Sigmoid colon (tissue), 7 donors: Measurements from ENCODE around the gene CTNNBL1. TPM values are rescaled to one million over a fixed set of nuclear protein-coding genes. Genes with fewer than 3 reads are reported as not detected.

Experiments
- DNase-seq: peaks from one replicate; pipeline ENCODE4 v3.0.0-alpha.2; 2019
- H3K27ac ChIP-seq, 4 donors: fragments of 200-600 bp; sonication (generic); one replicate each; pipeline ENCODE4 v1.5.1; 2016 to 2019; ENCODE audit warnings: mild to moderate bottlenecking in 1 of 4
- H3K27me3 ChIP-seq, 3 donors: fragments of 200-600 bp; sonication (generic); one replicate each; pipeline ENCODE4 v1.5.1; 2019; ENCODE audit warnings: mild to moderate bottlenecking in 1 of 3
- H3K36me3 ChIP-seq, 4 donors: fragments of 200-600 bp; sonication (generic); one replicate each; pipeline ENCODE4 v1.5.1; 2016 to 2019
- H3K4me1 ChIP-seq, 4 donors: fragments of 200-600 bp; sonication (generic); one replicate each; pipeline ENCODE4 v1.5.1; 2017 to 2019
- H3K4me3 ChIP-seq, 4 donors: fragments of 200-600 bp; sonication (generic); one replicate each; pipeline ENCODE4 v1.5.1; 2017 to 2019; ENCODE audit warnings: mild to moderate bottlenecking in 2 of 4, moderate library complexity in 1 of 4
- H3K9me3 ChIP-seq, 4 donors: fragments of 200-600 bp in 3 of 4; sonication (generic) in 3 of 4; one replicate each; pipeline versions ENCODE4 v1.5.1 to v1.6.1; 2013 to 2019
- EP300 ChIP-seq, 4 donors: sonication (generic); formaldehyde crosslinking; IDR thresholded peaks; one replicate each; pipeline ENCODE4 v1.6.1; 2017; ENCODE audit warnings: antibody characterized with exemption in 4 of 4
- POLR2A ChIP-seq, 2 donors: fragments of 450-650 bp; IDR thresholded peaks; one replicate each; pipeline ENCODE4 v1.6.1; 2016; ENCODE audit warnings: antibody characterized with exemption in 2 of 2, mild to moderate bottlenecking in 2 of 2, moderate library complexity in 2 of 2
- POLR2AphosphoS5 ChIP-seq, 4 donors: sonication (generic); formaldehyde crosslinking; IDR thresholded peaks; one replicate each; pipeline ENCODE4 v1.6.1; 2017; ENCODE audit warnings: antibody characterized with exemption in 4 of 4
- WGBS, 2 donors: extraction: QIAGEN DNeasy Blood & Tissue Kit; methylation state at CpG; one replicate each; pipeline ENCODE4 v1.1.7; 2013; 5-methylcytosine and 5-hydroxymethylcytosine counted together
- intact Hi-C: fragments of 100-400 bp; cut with DNase I; formaldehyde crosslinking; loops from one replicate; pipeline ENCODE4 v1.15.1; 2023
- polyA plus RNA-seq, 3 donors: library from polyadenylated mRNA; stranded (reverse); fragments of 200-250 nt; gene quantifications; one replicate each; pipeline ENCODE4 v1.2.3, GENCODE V29; 2013
- total RNA-seq, 4 donors: library from RNA; depleted of rRNA; stranded (reverse); fragments of >200 nt; gene quantifications; one replicate each; pipeline ENCODE4 v1.1.0, GENCODE V29; 2016
- TF ChIP-seq, protein P1 (sequence below), 4 experiments: fragments of 450-650 bp in 3 of 4; fragments of 200-600 bp in 1 of 4; IDR thresholded peaks; one replicate each; pipeline ENCODE4 v1.5.1; 2016 to 2019; ENCODE audit warnings: antibody characterized with exemption in 4 of 4, mild to moderate bottlenecking in 3 of 4, moderate library complexity in 2 of 4
- donor health status: healthy with polysubstance abuse.
- donor health status: Bipolar disorder and iron deficiency.
- donor health status: healthy.

Gene CTNNBL1
- total and polyA plus RNA-seq, 7 donors: 27.3 to 47.9 (median 34.8) TPM

DNA sequence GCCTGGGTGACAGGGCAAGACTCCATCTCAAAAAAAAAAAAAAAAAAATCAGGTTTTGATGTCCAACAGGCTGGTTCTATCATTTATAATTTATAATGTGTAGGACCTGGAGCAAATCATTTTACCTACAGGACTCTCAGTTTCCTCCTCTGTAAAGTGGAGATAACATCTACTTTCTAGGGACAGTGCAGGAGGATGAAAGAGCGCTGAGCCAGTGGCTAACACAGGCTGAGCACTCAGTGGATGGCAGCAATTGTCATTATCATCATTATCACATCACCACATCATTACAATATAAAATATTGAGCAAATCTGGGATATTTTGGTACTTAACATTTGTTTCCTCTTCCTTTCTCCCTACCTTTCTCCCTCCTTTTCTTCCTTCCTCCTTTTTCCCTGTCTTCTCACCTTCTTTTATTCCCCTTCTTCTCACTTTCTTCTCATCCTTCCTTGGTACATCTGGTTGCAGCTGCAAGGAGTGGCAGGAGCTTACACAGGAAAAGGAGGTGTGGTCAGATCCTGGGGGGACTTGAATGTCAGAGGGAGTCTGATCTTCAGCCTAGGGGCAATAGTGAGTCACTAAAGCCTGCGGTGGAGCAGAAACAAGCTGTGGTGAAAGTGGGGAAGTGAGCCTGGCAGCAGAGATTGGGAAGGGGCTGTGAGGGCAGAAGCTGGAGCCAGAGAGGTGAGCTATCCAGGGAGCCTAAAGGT is 24.6 kb upstream of the CTNNBL1 start:
- Histone ChIP-seq H3K9me3 (no peaks in the 10 kb centered on the region), H3K4me1 (peaks cover 0 to 10% (median 3%) of the 10 kb centered on the region in 4 donors), H3K4me3 (no peak overlapping the region), H3K27ac (no peak overlapping the region), H3K27me3 (peaks cover 0 to 13% (median 0%) of the 10 kb centered on the region in 3 donors), H3K36me3 (no peaks in the 10 kb centered on the region)
- intact Hi-C loops: no loop called here
- DNase-seq: no peak
- TF ChIP-seq POLR2A (IDR thresholded peaks at IDR 0.05) (no peak), POLR2AphosphoS5 (IDR thresholded peaks at IDR 0.05) (no peak), EP300 (IDR thresholded peaks at IDR 0.05) (no peak)
- WGBS, 2 donors: 36 to 49% methylated on average over 2 of the region's 2 CpGs

GRCh38 chr20:37669773-37670236 is 24.0 kb upstream of the CTNNBL1 start:
- Histone ChIP-seq H3K4me1 (peaks cover 0 to 10% (median 3%) of the 10 kb centered on the region in 4 donors), H3K36me3 (no peaks in the 10 kb centered on the region), H3K9me3 (no peaks in the 10 kb centered on the region), H3K27ac (no peak overlapping the region), H3K27me3 (peaks cover 0 to 15% (median 0%) of the 10 kb centered on the region in 3 donors), H3K4me3 (peak overlapping the region in 3 of 4 donors; percentile 13 to 38 (median 29))
- intact Hi-C loops: no loop called here
- 59 to 60% methylated on average over 12 of the region's 12 CpGs for WGBS, 2 donors
- DNase-seq: no peak
- TF ChIP-seq POLR2A (IDR thresholded peaks at IDR 0.05) (no peak), EP300 (IDR thresholded peaks at IDR 0.05) (no peak), POLR2AphosphoS5 (IDR thresholded peaks at IDR 0.05) (no peak)
- TF ChIP-seq, protein P1, sequence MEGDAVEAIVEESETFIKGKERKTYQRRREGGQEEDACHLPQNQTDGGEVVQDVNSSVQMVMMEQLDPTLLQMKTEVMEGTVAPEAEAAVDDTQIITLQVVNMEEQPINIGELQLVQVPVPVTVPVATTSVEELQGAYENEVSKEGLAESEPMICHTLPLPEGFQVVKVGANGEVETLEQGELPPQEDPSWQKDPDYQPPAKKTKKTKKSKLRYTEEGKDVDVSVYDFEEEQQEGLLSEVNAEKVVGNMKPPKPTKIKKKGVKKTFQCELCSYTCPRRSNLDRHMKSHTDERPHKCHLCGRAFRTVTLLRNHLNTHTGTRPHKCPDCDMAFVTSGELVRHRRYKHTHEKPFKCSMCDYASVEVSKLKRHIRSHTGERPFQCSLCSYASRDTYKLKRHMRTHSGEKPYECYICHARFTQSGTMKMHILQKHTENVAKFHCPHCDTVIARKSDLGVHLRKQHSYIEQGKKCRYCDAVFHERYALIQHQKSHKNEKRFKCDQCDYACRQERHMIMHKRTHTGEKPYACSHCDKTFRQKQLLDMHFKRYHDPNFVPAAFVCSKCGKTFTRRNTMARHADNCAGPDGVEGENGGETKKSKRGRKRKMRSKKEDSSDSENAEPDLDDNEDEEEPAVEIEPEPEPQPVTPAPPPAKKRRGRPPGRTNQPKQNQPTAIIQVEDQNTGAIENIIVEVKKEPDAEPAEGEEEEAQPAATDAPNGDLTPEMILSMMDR (IDR thresholded peaks at IDR 0.05): no peak

DNA sequence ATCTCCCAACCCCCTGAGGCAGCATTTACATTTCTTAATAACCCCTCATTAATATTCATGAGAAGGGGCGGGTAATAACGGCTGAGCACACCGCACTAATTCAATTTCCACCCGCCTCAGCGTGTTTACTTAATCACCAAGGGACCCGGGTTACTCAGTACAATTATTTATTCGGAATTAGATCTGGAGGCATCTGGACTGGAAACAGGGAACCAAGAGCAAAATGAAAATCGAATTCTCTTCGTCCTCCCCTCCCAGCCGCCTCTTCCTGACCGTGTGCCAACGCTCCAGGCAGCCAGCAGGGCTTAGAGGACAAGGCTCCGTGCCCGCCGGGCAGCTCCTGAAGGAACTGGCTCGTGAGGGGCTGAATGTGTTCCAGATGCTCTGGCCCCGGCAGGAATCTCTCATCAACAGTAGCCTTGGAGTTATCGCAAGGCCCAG is 23.5 kb upstream of the CTNNBL1 start:
- intact Hi-C loops: no loop called here
- 55 to 57% methylated on average over 18 of the region's 18 CpGs for WGBS, 2 donors

DNA sequence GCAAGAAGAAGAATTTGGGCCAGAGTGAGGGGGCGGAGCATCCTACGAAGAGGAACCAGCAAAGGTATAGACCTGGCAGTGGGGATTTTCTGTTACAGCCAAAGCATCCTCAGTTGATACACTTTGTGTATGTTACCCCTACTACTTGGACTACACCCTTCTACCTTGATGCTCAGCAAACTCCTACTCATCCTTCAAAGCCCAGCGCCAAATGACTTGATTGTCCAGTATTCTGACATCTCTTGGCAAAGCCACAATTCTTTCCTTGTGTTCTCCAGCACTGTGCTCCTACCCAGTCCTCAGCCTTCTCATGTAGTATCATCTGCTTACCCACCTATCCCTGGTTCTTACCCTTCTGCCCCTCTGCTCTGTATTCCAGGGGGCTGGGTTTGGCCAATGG is 21.7 kb upstream of the CTNNBL1 start:
- no peak for DNase-seq
- Histone ChIP-seq H3K4me1 (peaks cover 0 to 10% (median 3%) of the 10 kb centered on the region in 4 donors), H3K27me3 (peaks cover 0 to 18% (median 0%) of the 10 kb centered on the region in 3 donors), H3K27ac (no peak overlapping the region), H3K4me3 (no peak overlapping the region), H3K36me3 (no peaks in the 10 kb centered on the region), H3K9me3 (no peaks in the 10 kb centered on the region)
- TF ChIP-seq, protein P1 (IDR thresholded peaks at IDR 0.05): no peak
- TF ChIP-seq EP300 (IDR thresholded peaks at IDR 0.05) (no peak), POLR2A (IDR thresholded peaks at IDR 0.05) (no peak), POLR2AphosphoS5 (IDR thresholded peaks at IDR 0.05) (no peak)
- WGBS, 2 donors: 97% methylated on average over 3 of the region's 3 CpGs
- intact Hi-C loops: no loop called here

More for the DNA sequence above, 23.5 kb upstream of the CTNNBL1 start:
- H3K9me3 ChIP-seq: no peaks in the 10 kb centered on the region
- peak; percentile 73 for DNase-seq
- peaks cover 0 to 16% (median 0%) of the 10 kb centered on the region in 3 donors for H3K27me3 ChIP-seq
- peak overlapping the region in 3 of 4 donors; percentile 13 to 38 (median 29) for H3K4me3 ChIP-seq
- TF ChIP-seq POLR2A (IDR thresholded peaks at IDR 0.05) (no peak), POLR2AphosphoS5 (IDR thresholded peaks at IDR 0.05) (no peak), EP300 (IDR thresholded peaks at IDR 0.05) (no peak)
- TF ChIP-seq, protein P1 (IDR thresholded peaks at IDR 0.05): no peak
- no peak overlapping the region for H3K27ac ChIP-seq
- H3K4me1 ChIP-seq: peaks cover 0 to 10% (median 3%) of the 10 kb centered on the region in 4 donors
- H3K36me3 ChIP-seq: no peaks in the 10 kb centered on the region

- WGBS, 2 donors: 11 to 45% methylated on average over 1 of the region's 1 CpG
- DNase-seq: no peak
- TF ChIP-seq EP300 (IDR thresholded peaks at IDR 0.05): no peak
- TF ChIP-seq, protein P1 (IDR thresholded peaks at IDR 0.05): no peak
These were observed 20.4 kb upstream of the CTNNBL1 start for GRCh38 chr20:37673444-37673843.

More at GRCh38 chr20:37673444-37673843, 20.4 kb upstream of the CTNNBL1 start:
- intact Hi-C loops: no loop called here
- Histone ChIP-seq H3K27ac (no peak overlapping the region), H3K27me3 (peaks cover 0 to 22% (median 0%) of the 10 kb centered on the region in 3 donors), H3K4me1 (peaks cover 0 to 10% (median 3%) of the 10 kb centered on the region in 4 donors), H3K9me3 (no peaks in the 10 kb centered on the region), H3K36me3 (no peaks in the 10 kb centered on the region), H3K4me3 (no peak overlapping the region)
